Activated naive CD4-positive, alpha-beta T cell (primary cell): ENCODE results near the gene SUB1.
"Not testable (repeated sequence)": the region's sequence is repeated elsewhere in the genome, so short reads cannot be mapped to it uniquely, and the experiment has no call there.

Experiments used
- DNase-seq, 4 experiments: peaks; one replicate each; lab custom pipeline; 2025; lab: John Stamatoyannopoulos, UW

Gene SUB1

DNA sequence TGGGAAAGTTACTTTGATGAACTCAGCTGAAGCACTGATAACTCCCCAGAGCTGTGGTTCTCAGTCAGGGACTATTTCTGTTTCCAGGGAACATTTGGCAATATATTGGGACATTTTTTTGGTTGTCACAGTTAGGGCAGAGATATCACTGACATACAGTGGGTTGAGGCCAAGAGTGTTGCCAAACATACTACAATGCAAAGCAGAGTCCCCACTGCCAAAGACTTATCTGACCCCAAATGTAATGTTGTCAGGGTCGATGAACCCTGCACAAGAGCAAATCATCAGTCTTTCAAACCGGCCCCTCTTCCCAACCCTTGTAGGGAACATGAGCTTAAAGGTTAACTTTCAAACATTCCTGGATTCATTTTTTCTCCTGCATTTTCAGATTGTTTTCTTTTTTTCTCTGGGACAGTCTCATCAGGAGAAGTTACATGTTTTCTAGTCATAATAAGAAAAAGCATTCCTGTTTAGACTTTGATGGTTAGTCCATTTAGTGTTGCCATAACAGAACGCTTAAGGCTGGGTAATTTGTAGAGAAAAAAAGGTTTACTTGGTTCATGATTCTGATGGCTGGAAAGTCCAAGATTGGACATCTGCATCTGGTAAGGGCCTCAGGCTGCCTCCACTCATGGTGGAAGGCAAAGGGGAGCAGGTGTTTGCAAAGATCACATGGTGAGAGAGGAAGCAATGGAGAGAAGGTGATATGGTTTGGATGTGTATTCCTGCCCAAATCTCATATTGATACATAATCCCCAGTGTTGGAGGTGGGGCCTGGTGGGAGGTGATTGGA lies 18.8 kb upstream of the SUB1 start:
- DNase-seq, result no peak

DNA sequence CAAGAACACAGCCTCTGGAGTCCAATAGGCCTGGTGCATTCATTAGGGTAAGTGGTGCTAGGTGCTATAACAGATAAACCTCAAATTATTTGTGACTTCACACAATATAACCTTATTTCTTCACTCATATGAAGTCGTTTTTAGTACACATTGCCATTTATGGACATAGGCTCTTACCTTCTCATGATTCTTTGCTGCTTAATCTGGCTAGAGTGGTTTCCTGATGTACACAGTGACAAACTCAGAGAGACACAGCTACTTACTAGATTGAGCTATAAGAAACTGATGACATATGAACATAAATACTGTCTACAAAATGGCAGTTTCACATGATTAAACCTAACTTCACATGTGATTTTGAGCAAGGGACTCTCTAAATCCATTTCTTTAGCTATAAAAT lies 14.2 kb upstream of the SUB1 start:
- no peak for DNase-seq

DNA sequence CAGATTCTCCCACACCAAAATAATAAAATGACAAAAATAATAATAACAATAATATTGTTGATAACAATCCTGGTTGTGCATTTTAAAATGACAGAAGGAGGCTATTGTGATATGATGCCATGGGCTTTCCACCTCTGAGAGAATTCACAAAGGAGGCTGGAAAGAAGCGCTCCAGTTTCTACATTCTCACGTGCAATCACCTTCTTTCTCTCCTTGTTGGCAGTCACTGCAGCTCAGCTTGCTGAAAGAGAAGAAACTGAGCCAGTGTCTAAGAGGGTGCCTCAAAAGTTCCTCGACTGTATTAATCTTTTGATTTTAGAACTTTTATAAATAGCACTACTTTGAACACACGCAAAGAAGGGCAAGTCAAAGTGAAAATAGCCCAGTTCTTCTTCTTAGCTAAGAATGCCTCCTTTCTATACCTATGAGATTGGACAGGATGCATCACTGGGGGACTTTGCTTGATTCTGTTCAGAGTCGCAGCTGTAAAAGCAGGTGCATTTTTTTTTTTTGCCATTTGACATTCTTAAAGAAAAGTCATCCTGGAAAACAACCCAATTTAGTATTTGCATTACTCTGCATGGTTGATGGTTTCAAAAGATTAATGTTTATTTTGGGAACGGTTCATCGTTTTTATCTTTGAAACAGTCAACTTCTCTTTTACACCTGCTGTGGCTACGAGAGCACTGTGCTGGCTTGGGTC lies 12.4 kb upstream of the SUB1 start:
- no peak for DNase-seq

DNA sequence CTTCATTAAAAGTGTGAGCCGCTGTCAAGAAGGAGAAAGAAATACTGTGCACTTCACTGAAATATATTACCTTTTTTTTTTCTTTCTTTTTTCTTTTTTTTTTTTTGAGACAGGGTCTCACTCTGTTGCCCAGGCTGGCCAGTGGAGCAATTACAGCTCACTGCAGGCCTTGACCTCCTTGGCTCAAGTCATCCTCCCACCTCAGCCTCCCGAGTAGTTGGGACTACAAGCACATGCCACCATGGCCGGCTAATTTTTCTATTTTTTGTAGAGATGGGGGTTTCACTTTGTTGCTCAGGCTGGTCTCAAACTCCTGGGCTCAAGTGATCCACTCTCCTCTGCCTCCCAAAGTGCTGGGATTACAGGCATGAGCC lies 11.9 kb upstream of the SUB1 start:
- not testable (repeated sequence) for DNase-seq

DNA sequence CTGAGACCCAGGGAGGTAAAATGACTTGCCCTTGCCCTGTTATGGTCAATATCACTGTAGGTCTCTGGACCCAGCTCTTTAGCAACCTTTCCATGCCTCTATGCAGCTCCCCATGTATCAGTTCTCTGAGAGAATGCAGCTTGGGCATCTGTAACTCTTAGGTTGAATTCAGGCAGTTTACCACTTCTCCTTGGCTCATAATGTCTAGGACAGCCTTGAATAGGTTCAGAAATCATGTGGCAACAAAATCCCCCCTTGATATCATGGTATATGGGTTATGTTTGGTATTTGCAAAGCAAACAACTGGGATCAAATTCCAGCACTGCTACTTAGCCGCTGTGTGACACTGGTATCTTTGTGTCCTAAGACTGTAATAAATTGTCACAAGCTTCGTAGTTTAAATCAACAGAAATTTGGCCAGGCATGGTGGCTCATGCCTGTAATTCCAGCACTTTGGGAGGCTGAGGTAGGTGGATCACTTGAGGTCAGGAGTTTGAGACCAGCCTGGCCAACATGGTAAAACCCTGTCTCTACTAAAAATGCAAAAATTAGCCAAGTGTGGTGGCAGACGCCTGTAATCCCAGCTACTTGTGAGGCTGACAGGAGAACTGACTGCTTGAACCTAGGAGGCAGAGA lies 10.7 kb upstream of the SUB1 start:
- DNase-seq, result no peak

DNA sequence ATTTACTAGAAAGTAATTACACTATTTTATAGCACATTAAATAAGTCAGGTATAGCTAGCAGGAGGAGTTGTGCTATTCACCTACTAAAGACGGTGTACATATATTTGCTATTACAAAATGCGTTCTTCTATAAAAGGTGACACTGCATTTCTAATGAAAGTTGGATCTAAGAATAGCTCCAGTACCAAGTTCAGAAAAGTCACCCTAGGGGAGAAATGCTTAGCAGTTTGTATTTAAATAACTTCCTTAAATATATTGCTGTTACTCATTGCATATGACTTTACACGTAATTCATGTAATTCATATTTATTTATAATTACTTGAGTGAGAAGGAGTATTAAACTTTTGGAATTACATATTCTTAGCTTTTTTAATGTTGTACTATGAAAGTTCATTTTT lies 7.0 kb upstream of the SUB1 start:
- DNase-seq, result no peak

DNA sequence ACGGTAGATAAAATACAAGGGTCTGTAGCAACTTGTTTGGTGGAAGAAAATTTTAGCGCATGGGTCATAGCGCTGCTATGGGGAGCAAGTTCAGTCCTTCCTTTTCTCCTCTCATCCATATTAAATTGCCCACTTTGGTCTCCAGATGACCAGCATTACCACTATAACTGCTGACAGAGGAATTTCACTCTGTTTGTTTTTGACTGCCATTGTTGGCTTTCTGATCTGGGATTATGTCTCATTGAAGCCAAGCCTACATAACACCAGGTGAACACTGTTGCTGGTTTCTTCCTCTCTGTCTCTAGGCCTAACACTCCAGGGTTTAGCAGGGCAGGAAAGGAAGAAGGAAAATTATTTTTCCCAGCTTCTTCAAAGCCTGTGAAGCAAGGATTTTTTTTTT lies 6.6 kb upstream of the SUB1 start:
- no peak for DNase-seq

DNA sequence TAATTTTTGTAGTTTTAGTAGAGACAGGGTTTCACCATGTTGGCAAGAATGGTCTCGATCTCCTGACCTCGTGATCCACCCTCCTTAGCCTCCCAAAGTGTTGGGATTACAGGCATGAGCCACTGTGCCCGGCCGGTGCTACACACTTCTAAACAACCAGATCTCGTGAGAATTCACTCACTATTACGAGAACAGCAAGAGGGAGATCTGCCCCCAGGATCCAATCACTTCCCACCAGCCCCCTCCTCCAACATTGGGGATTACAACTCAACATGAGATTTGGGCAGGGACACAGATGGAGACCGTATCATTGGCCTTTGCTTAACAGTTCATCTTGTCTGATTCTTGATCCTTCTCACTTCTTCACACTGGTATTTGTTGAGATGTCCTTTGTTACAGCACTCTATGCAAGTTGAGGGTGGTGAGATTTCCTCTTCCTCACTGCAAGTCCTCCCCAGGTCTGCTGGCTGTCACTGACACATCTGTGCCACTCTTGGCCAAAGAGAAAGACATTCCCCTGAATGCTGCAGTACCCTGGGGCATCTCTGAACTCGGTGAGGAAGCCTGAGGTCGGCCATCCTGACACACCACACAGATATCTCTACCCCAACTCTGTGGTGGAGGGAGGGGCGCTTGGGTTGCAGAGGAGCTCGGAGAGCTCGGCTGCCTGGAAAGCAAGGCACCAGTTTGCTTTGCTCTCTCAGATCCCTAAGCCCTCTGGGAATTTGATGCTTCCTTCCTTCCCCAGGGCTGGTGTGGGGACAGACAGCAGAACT lies 4.2 kb upstream of the SUB1 start:
- DNase-seq, result no peak

DNA sequence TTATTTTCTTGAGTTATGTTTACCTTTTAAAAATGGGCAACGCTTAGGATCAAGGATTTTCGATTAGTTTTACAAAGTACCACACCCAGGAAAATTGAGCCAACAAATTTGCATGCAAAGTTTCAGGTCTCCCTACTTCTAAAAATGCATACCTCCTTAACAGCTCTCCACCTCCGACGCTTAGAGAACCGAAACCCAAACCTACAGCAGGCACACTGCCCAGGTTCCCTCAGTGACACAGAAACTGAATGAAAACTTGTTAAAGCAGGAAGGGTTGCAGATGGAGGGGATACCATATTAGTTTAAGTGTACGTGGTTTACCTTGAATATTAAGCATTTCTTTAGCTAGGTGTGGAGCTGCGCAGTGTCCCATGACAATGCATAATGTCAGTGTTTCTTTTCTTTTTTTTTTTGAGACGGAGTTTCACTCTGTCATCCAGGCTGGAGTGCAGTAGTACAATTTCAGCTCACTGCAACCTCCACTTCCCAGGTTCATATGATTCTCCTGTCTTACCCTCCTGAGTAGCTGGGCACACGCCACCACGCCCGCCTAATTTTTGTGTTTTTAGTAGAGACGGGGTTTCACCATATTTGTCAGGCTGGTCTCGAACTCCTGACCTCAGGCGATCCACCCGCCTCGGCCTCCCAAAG lies 1.6 kb upstream of the SUB1 start:
- no peak for DNase-seq

DNA sequence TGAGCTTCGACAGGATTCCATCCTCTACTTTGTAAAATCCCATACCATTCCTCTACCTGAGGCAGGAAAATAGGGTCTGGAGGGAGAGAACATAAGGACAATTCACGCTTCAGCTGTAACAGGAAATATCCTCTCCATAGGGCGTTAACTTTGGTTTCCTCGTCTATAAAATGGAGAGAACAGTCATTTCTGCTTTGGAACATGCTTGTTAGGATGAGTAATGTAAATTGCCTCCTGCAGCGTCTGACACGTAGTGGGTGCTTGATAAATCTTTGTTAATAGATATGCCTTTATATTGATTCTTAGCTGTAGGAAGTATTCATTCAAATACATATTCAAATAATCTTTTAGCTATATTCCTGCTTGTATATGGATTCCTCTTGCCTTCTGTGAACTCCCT lies 711 bp upstream of the SUB1 start:
- no peak for DNase-seq

DNA sequence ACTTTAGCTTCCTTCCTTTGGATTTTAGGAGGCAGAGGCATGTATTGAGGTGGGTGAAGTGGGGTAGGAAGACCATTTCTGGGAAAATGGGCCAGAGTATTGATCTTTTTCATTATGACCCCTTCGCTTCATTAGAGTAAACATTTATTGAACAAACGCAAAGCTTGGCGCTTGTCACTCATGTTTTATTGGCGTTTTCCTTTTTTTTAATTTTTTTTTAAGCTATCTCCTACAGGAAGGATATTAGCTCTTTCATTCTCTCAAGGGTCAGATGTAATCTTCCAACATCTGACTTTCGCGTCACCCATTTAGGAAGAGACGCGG lies 273 bp upstream of the SUB1 start:
- no peak for DNase-seq

DNA sequence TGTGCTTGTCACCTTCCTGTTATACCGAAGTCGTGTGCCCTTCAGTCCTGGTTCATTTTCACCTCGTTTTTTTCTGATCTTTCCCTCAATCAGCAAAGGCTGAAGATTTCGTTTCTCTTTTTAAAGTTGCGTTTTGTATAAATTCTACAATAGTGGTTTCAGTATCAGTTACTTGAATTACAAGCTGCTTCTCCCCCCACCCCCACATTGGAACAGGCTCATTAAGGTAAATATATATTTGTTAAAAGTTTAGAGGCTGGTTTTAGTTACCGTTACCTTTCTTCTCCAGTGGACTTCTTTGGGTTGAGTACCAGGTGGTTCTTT lies 881 bp downstream of the SUB1 start:
- no peak for DNase-seq

DNA sequence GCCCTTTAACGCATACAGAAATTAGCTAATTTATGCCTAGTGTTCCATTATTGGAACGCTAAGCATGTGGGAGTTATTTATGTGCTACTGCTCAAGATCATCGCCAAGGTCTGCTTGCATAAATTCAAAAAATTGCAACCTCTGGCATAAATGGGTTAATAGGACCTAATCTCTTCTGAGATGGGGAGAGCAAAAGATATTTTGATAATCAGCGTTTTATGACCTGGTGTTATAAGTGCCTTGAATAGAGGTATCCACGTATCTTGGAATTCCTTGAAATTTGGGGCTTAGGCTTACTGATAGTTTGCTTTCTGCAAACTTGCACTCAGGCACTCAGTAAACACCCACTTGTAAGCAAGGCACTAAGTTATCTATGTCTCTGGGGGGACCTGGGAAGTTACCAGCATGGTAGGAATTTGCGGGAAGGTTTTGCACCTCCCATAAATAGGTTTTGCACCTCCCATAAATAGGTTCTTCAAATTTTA lies 1.8 kb downstream of the SUB1 start:
- no peak for DNase-seq

DNA sequence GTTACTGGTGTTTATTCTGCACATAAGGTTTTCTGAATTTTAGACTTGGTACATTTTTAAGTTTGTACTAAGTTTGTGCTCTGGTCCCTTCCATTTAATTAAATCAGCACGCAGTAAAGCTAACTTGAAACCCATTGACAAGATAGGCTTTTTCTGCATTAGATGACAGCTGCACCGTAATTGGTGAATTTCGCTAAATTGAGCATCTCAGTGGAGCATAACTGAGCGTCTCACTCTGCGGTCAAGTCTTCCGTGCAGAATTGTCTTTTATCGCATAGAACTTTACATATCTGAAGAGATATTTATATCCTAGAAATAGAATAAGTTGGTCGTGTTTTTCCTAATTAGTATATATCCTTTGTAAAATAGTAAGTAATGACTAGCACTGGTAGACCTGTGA lies 4.1 kb downstream of the SUB1 start:
- no peak for DNase-seq

DNA sequence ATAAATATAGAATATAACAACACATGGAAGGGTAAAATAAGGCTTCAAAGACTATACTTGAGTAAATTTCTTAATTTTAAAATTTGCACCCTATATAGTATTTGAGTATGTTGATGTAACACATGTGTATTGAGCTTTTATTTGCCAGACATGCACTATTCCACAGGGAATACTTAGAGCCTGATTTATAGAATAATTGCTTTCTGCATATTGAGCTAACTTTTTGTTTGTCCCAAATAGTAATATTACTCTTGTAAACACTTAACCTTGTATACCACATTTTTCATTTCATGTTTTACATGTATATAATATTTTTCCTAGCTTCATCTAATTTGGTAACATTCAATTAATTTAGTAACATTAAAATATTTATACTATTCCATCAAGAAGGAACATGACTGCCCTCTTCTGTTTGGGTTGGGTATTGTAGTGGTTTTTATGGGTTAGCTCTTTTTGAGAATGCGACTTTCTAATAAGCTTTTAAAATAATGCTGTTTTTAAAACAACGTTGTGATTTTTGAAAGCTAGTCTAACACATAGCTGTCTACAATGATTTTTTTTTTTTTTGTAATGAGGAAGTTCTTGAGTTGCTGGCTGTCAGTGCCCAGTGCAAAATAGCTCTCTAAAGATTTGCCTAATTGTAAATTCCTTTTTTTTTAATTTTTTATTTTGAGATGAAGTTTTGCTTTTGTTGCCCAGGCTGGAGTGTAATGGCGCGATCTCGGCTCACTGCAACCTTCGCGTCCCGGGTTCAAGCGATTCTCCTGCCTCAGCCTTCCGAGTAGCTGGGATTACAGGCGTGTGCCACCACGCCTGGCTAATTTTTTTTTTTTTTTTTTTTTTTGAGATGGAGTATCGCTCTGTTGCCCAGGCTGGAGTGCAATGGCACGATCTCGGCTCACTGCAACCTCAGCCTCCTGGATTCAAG lies 4.8 kb downstream of the SUB1 start:
- no peak for DNase-seq

DNA sequence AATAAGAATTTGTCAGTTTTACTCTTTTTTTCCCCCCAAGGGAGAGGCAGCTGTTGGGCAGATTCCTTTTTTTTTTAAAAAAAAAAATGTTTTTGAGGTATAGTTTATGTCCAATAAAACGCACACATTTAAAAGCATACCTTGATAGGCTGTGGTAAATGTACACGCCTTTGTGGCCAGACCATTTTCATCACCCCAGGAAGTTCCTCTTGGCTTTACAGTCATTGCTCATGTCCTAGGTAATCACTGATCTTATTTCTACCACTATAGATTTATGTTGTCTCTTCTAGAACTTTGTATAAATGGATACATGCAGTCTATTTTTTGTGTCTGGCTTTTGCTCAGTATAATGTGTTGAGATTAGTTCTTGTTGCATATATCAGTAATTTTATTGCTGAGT lies 9.8 kb downstream of the SUB1 start:
- no peak for DNase-seq

DNA sequence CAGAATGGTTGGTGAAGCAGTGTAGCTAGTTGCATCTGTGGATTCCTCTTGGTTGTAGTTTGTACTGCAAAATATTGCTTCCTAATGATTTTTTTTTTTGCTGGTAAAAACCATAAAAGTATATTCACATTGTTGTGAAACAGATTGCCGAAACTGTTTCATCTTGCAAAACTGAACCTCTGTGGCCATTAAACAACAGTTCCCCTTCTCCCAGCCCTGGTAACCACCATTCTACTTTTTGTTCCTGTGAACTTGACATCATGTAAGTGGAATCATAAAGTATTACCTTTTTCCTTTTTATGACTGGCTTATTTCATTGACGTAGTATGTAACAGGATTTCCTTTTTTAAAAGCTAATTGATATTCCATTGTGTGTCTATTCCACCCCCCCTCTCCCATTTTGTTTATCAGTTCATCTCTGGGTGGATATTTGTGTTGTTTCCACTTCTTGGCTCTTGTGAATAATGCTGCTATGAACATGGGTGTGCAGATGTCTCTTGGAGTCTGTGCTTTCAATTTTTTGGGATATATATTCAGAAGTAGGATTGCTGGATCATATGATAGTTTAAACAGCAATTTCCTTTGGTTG lies 11.8 kb downstream of the SUB1 start:
- no peak for DNase-seq

DNA sequence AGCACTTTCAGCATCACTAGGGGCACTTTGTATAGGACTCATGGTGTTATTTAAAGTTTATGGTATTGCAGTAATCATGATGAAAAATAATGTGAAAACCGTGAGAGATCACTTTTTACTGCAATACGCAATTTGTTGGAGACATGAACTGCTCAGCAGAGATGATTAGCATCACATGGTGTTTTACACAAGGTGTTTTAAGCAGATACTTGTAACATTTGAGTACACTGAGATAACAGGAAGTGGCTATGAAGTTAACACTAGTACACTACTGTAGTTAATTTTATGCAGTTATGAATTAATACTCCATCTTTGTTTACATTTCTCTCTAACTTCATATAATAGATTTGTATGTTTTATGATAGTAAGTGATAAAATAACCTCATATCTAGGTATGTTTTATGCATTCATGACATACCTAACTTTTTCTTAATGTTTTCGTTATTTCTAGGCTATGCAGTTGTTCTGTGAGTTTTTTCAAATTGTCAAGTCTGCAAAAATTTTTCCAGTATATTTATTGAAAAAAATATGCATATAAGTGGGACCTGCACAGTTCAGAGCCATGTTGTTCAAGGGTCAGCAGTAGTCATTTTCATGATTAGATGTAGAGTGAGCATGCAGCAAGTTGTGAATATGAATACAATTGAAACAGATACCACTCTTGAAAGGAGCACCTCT lies 13.0 kb downstream of the SUB1 start:
- DNase-seq, result no peak

DNA sequence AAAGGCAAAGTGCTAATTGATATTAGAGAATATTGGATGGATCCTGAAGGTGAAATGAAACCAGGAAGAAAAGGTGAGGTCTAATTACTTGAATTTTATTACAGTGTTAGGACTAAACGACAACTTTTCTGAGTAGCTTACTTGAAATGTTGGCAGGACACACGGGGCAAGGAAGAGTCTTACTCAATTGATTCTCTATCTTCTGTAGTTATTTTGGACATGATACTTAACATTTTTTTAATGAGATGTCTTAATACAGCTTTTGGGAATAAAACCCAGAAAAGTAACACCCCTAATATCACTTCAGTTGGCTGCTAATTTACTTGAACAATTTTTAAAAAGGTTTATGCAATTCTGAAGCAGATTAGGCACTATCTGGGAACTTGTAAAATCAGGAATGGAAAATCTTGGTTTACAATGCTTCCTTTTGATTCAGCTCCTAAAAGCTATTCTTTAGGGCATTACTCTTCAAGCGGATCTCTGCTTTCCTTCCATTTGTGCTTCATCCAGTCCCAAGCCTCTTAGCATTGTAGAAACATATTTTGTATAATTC lies 13.7 kb downstream of the SUB1 start:
- no peak for DNase-seq
